Gastrocnemius medialis (tissue), 4 donors: Measurements from ENCODE around the gene SHANK1.

Source experiments
- CTCF ChIP-seq, 5 experiments: fragments of 450-650 bp in 3 of 5; fragments of 200-600 bp in 2 of 5; sonication (generic) in 2 of 5; IDR thresholded peaks in 4 of 5; conservative IDR thresholded peaks in 1 of 5; 1 replicate in 4 of 5; 2 replicates in 1 of 5; pipeline ENCODE4 v1.5.1; 2016 to 2019; ENCODE audit warnings: antibody characterized with exemption in 5 of 5, mild to moderate bottlenecking in 3 of 5, moderate library complexity in 3 of 5
- POLR2A ChIP-seq, 2 donors: fragments of 450-650 bp; IDR thresholded peaks; one replicate each; pipeline ENCODE4 v1.6.1; 2017; ENCODE audit warnings: antibody characterized with exemption in 2 of 2, mild to moderate bottlenecking in 2 of 2, moderate library complexity in 2 of 2

DNA sequence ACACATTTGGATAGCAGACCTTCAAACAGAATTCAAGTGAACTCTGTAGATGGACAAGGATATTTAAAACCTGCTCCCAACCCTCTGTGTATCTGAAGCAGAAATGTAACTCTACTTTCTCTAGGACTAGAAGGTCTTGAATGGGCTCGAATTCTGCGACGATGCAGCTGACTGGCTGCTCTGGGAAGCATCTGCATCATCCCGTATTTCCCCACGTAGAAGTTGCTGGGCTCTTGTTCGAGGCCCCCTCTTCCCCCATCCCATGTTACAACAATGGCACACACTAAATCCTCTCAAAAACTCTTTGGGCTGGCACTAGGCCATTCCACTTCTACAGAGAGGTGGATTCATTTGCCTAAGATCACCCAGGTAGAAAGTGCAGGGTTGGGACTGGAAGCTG lies 55.4 kb downstream of the SHANK1 start:
- TF ChIP-seq POLR2A (IDR thresholded peaks at IDR 0.05) (no peak), CTCF (IDR thresholded peaks at IDR 0.05 in 4 of 5, conservative IDR thresholded peaks at IDR 0.05 in 1 of 5) (no peak)
